ENCODE results near the gene TEX29.

Gene TEX29

DNA sequence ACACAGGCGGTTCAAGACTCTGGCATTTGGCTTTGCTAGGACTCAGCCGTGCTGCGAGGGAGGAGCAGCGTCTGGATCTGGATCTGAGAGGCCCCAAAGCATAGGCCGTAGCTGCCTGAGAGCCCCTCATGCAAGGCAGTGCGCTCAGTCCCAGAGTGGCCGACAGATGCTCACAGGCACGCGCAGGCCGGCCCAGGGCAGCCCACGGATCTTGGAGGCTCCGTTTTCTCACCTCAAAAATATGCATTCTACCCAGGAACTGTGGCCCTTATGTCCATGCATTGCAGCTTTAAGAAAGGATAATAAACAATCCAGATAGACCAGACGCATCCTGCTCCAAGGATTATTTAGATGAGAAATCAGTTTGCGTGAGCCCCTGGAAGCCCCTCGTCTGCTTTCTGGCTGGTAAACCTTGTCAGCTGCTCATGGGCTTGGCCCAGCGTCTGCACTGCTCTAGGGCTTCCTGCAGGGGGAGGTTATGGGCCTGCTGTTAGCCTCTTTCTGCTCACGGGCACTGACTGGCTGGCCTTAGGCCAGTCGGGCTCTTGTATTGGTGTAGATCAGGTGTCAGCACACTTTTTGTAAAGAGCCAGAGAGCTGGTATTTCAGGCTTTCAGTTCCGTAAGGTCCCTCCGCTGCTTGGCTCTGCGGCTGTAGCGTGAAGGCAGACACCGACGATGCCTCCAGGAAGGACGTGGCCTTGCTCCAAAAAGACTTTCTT lies 24.2 kb downstream of the TEX29 start:
- DNase-seq = no peak

DNA sequence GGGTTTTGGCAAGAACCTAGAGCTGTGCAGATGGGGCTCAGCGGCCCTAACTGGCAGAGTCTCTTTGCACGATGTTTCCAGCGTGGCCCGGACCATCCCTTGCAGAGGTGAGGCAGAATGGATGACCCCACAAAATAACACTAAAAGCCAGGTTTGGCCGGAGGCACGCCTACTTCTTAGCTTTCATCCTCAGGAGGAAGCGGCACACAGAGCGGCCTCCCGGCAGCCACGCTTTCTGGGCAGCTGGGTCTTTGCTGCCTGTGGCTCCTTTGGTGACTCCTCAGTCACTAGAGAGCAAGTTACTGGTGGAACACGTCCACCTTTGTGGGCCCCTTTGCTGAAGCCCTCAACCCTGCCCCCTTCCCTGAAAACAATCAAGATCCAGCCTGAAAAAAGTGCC lies 25.2 kb downstream of the TEX29 start:
- DNase-seq = no peak

DNA sequence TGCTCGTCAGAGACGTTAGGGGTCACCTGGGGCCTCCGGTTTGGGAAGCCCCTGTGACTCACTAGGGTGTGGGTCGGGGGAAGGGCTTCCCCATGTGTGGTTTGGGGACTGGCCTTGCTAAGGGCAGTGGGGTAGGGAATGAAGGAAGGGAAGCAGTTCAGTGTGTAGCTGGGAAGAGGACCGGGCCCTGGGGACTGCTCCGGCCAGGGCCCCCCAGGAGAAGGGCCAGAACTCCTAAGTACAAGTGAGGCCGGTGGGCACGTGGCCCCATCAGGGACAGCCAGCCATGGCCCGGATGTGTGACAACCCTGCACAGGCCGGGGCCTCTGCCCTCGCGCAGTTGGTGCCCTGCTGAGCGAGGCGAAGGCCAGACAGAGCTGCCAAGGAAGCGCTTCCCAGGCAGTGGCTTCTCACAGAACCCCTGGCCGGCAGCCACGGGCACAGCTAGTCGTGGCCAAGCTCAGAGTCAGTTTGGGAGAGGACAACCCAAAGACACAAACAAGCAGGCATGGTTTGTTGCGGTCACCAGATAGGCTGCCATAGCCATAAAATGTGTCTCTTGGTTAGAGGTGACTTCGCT lies 25.7 kb downstream of the TEX29 start:
- DNase-seq = no peak

DNA sequence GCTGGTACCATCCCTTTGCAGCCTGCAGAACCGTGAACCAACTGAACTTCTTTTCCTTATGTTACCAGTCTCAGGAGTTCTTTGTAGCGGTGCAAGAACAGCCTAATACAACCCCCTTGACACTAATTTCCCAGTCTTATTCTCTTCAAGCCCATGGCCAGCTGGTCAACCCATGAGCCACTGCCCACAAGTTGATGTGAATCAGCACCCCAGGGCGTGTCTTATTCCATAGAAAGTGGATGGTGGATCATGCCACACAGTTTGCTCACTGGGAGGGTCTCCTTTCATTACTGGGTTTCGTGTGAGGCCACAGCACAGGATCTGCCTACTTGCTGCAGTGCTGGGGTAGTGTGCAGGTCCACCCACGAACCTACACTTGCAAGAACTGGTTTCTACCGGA lies 27.0 kb downstream of the TEX29 start:
- no peak for DNase-seq

DNA sequence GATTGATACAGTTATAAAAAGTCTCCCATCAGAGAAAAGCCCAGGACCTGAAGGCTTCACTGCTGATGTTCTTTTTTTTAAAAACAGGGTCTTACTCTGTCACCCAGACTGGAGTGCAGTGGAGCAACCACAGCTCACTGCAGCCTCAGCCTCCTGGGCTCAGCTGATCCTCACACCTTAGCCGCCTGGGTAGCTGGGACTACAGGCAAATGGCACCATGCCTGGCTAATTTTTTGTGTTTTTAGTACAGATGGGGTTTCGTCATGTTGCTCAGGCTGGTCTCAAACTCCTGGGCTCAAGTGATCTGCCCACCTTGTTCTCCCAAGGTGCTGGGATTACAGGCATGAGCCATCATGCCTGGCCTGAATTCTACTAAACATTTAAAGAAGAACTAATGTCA lies 33.1 kb downstream of the TEX29 start:
- DNase-seq = no peak

DNA sequence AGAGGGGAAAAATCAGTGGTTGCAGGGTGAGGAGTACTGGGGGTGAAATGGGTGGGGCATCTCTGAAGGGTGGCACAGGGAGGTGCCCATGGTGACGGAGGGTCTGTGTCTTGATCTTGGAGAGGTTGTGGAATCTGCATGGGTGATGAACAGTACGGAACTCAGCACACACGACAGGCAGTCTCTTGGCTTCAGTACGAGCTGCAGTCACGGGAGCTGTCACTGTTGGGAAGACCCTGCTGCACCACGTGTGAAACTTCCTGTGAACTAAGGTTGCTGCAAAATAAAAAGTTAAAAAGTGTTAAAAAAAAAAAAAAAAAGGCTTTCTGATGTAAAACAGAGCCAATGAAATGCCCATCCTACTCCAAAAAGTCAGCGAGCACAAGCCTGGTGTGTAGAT lies 34.3 kb downstream of the TEX29 start:
- DNase-seq = no peak

DNA sequence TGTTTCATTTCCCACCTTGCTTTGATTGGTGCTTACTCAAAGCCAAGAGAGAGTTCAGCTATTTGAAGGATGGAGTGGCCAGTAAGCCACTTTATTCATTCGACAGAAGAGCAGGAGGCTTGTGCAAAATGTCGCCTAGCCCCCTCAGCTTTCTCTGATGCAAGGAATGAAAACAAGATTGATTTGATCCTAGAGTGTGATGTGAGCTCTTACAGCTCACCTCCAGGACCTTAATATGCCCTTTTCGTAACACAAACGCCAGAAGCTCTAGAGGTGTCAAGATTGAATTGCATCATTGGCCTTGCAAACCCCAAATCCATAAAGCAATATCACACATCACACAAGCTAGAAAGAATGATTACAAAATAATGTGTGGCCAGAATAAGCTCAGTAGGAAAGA lies 36.4 kb downstream of the TEX29 start:
- no peak for DNase-seq

DNA sequence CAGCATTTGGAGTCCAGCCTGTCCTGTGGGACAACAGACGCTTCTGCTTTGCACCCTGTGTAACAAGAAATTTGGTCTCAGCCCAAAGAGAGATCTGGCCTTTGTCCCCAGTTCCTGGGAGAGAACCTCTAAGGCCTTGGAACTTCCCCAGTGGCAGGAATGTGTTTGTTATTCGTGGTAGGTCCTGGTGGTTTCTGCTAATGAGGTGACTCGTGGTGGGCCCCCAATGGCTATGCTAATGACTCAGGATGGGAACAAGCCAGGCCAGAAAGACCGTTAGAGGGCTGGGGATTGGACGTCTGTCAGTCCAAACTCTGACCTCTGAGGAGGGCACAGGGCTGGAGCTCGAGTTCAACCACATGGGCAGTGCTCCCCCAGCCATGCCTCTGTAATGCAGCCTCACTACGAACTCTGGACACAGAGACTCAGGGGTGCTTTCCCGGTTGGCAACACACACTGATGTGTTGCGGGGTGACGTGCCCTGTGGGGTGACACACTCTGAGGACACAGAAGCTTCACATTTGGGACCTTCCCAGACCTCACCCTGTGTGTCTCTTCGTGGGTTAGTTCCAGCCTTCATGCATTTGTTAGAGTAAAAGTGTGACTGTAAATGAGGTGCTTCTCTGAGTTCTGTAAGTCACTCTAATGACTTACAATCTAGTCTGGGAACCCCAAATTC lies 38.9 kb downstream of the TEX29 start:
- no peak for DNase-seq

DNA sequence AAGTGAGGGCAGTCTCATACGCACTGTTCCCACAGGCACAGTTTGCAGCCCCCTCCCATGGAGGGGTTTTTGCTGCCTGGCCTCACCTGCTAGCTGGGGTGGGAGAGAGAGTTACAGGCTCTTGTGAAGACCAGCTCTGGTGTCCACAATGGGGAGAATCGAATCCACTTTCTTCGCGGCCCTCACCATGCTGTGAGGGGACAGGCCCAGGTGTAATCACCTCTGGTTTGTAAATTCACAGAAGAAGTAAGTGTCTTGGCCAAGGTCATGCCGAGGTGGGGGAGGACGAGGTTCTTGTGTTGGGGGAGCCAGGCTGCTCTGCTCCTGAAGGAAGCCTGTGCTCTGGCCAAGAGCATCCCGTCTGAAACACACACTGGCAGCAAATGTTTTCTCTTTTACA lies 39.5 kb downstream of the TEX29 start:
- DNase-seq = no peak

DNA sequence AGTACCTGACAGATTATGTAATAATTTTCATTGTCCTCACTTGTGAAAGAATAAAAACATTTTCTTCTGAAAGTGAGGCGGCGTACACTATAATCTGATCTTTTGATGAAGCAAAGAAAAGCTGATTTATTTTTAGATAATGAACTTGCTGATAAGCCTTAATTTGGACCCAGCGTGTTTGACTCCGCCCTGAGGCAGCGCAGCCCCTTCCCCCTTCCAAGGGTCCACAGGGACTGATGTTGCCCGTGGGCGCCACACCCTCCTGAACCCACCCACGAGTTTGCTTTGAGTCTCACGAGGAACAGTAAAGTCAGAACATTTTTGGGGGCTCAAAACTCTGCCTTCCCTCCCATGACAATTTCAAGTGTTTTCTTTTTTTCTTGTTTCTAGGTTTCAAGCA lies 40.0 kb downstream of the TEX29 start:
- no peak for DNase-seq

DNA sequence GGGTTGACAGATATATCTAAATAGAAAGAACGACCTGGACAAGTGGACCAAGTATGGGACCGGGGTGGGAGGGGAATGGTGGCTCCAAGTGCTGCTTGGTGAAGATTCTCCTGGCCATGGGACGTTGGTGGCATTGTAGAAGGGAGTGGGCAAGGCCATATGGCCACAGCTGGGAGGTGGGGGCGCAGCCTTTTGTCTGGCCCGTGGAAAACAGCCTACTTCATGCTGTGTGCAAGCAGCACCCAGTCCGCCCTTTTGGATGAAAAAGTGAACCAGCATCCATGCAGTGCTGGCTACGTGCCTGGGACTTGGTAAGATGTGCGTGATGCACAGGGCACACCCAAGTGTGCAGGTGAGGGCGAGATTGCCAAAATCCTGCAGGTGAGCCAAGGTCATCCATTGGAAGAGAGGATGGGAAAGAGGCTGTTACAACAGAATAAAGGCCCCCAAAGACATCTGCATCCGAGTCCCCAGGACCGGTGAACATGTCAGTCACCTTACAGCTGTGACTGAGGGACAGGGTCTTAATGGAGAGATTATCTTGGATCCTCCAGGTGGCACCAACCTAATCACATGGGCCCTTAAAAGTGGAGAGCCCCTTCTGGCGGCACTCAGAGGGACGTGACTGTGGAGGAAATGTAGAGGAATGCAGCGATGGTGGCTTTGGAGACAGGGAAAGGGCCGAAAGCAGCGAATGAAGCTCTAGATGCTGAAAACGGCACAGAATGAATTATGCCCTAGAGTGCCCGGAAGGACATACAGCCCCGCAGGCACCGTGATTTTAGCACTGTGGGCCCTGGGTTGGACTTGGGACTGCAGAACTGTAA lies 40.8 kb downstream of the TEX29 start:
- DNase-seq = no peak

DNA sequence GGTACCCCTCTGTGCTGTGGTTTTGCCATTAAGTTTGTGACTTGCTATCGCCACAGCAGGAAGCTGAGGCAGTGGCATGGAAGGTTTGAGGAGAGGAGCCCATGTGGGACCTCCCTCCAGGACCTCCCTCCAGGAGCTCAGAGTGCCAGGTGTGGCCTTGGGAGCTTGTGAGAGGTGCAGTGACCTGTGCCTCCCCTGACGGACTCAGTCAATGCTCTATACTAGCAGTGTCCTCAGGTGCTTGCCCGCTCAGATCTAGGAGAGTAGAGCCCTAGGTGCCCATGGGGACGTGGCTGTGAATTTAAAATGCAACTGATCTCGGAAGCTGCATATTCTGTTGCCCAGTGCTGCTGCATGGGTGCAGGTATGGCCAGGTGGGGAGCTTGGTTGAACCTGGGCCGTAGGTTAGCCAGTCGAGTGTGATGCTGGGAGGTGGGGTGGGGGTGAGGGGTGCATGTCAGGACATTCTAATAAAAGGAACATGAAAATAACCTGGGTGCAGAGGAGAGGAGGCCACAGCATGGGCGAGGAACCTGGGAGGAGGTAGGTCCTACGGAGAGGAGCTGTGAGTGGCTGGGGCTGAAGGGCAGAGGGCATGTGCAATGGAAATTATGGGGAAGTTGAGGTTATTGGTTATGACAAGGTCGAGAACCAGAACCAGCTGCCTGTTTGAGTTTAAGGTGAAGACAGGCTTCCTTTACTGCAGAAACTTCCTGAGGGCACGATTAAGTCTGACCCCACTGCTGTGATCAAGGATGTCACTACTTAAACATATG lies 41.6 kb downstream of the TEX29 start:
- DNase-seq = no peak

DNA sequence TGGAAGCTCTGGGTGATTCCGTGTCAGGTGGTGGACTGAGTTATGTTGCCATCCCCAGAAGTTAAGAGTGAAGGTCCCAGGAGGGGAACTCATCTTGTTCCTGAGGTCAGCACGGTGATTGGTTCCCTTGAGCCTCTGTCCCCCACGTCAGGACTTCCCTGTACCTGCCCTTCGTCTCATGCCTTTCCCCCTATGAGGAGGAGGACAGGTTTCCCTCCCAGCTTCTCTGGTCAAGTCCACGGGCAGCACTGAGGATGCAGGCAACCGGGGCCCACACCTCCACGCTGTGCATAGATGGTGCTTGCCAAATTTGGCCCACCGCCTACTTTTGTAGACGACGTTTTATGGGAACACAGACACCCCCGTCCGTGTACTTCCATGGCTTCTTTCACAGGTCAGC lies 42.7 kb downstream of the TEX29 start:
- no peak for DNase-seq

DNA sequence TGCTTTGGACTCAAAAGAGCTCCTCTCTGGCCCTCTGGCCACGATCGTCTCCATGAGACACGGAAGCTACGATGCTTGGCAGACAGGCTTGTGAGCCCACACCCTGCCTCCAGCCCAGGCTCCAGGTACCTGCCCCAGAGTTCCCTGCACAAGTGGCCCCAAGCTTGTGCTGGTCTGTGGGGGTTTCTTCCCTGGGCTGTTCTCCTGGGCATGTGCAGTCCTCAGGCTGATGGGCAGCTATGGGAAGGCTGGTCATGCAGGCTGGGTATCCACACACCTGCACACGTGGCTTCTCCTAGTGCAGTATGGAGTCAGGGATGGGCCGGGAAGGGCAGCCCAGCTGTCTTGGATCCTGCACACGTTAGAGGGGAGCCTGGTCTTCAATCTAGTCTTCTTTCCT lies 43.1 kb downstream of the TEX29 start:
- DNase-seq = no peak

DNA sequence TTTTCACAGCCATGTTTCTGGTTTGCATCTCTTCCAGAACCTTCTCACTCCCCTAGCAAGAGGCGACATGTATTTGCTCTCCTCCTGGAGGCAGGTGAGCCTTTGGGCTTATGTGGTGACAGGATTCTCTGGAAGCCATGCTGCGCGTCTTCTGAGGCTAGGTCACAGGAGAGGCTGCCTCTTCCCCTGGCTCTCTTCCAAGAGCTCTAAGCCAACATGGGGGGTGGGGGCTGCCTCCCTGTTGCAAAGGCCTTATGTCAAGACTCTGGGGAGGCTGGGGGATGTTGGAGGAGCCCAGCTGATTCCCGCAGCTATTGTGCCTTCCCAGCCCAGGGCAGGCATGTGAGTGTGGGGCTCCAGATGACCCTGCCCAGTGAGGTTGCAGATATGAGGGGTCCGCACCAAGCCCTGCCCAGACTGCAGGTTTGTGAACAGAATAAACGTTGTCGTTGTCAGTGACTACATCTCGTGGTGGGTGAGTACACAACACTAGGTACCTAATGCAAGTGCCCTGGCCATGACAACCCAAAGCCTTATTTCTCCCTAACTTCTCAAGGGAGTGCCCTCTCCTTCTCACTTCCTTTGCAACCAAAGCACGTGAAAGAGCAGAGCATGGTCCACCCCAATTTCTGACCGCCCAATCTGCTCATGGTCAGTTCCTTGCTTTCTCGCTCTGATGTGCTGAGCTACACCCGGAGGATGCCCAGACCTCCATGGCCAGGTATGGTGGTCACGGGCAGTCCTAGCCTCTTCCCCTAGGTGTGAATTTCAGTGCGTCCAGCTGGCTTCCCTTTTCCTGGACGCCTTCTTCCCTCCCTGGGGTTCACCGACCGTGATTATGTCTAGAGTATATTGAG lies 44.9 kb downstream of the TEX29 start:
- no peak for DNase-seq

DNA sequence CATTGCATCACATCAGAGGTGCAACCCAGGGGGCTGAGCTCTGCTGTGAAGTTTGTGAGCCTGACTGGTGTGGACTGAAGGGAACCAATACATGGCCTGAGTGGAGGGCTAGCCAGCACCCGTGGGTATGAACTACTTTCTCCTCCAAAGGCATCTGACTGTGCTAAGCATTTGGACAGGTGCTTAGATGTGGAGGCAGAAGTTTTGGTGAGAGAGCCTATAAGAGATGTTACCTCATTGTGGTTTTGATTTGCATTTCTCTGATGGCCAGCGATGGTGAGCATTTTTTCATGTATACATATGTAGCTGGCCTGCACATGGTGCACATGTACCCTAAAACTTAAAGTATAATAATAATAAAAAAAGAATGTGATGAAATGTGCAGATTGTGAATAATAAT lies 46.9 kb downstream of the TEX29 start:
- no peak for DNase-seq

DNA sequence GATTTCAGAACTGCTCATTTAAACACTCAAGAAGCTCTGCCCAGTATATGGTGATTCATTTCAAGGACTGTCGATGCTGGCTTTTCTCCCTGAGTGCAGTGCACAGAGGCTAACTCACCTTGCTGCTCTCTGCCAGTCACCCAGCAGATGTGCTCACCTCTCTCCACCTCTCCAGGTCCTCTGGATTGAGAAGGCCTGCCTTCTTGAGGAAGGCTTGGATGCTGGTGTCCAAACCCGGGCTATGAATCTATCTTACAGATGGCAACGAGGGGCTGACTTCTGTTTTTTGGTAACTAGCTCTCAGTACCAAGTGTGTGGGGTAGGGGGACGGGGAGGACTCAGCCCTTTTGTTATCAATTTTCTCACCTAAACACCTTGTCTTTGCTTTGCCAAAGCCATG lies 47.6 kb downstream of the TEX29 start:
- DNase-seq = no peak

DNA sequence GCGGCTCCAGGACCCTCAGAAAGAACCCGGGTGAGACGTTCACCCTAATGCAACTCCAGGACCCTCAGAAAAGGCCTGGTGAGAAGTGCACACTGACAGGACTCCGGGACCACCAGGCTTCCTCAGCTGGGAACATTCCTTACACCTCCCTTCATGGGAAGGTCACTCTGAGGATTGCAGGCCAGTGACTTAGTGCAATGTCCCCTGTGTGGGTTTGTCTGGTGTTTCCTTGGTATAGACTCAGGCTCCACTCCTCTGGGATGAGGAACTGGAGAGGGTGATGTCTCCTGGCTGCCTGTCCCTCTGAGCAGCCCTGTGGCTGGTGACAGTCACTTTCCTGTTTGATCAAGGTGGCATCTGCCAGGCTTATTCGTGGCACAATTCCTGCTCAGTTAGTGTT lies 49.7 kb downstream of the TEX29 start:
- no peak for DNase-seq

DNA sequence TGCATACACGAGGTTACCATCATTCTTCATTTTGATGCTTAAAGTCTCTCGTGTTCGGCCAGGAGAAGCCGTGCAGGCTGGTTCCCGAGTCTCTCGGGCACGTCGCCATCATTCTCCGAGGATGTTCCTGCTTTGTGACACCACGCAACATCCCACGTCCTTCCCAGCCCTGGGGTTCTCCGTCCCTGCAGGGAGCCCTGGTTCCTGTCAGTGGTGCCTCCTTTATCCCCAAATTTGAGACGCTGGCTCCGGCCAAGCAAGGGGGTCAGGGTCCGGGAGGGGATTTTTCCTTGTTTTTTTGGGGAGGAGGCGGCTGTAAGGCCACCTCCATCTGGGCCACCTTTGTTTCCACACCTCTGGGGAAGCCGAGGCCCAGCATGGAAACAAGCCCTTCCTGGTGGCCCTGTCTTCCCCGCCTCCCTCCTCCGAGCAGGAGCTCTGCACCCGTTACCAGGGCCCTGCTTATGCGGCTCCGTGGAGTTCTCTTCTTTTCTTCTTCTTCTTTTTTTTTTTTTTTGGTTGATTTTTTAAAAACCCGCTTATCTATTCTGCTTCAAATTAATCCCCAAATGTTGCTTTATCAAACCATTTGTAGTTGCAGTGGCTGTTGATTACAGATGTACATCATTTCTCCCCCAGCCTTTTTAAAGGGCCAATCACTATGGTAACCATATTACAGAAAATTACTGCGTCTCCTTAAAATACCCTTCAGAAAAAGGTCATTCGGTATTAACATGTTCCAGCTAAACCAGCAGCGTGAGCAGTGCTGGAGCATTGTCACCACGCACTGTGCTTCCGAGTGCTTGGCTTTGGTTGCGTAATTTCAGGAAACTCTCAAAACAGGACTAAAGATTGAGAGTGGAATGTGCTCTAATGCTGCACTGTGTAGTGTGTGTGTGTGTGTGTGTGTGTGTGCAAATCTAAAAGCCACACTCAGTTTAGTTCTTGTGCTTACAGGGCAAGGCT lies 50.4 kb downstream of the TEX29 start:
- no peak for DNase-seq

DNA sequence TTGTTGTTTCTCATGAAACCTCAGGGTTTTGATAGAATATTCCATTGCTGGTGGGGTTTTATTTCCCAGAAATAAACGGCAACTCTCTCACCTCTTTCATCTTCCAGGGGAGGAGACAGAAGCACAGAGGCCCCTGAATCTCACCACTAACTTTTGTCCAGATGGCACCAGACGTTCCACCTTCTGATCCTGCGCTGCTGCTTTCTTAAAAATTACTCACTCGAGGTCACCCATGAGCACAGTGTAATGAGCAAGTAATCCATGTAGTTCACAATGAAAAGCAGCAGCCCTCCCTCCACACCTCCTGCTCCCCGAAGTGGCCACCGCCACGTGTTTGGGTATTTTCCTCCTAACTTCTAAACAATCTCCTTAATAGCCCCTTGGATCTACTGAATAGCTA lies 51.3 kb downstream of the TEX29 start:
- DNase-seq = no peak

All from activated gamma-delta T cell treated with Interleukin-2 at 50 U/mL for 16 hours (primary cell).